GM15510 (cell line): ENCODE data around the gene BLOC1S1.
A peak's percentile ranks its signal among the peaks of the same experiment; 100 is the strongest.

Source experiments
- POLR2A ChIP-seq: IDR thresholded peaks from 3 replicates; pipeline ENCODE4 v1.6.1; 2011; ENCODE audit warnings: borderline replicate concordance; ENCODE audit not compliant: insufficient read length; ENCODE audit errors: extremely low read depth

BLOC1S1 gene

DNA sequence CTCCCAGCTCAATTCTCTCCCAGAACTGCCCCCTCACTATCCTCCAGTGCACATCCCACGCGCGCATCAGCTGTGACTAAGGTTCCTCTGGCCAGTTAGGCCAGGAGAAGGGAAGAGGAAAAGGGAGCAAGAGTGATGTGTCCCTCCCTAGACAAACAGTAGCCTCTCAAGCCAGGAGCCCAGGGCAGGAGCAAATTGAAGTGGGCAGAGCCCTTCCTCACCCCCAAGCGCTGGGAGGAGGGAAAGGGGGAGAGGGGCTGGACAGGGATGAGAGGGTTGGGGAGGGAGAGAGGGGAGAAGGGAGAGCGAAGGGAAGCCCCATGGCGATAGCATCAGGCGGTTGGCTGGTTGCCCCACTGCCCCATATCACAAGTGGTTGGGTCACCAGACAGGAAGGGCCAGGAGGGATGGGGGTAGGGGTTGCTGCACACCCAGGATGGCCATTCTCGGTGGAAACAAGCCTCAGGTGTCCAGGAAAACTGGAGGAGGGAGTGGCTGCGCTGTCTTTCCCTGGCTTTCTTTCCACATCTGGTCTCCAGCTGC, 11.9 kb downstream of the BLOC1S1 start:
- no peak for TF ChIP-seq POLR2A

- TF ChIP-seq POLR2A: no peak
Observed at GRCh38 chr12:55728186-55728938, 12.5 kb downstream of the BLOC1S1 start.

- peak; percentile 53 for TF ChIP-seq POLR2A
Observed at GRCh38 chr12:55728939-55729818, 13.3 kb downstream of the BLOC1S1 start, which contains the start of gene CD63. TSS of gene CD63 (minus strand) at chr12:55729009. CDS start at chr12:55728341, 668 bp downstream.

DNA sequence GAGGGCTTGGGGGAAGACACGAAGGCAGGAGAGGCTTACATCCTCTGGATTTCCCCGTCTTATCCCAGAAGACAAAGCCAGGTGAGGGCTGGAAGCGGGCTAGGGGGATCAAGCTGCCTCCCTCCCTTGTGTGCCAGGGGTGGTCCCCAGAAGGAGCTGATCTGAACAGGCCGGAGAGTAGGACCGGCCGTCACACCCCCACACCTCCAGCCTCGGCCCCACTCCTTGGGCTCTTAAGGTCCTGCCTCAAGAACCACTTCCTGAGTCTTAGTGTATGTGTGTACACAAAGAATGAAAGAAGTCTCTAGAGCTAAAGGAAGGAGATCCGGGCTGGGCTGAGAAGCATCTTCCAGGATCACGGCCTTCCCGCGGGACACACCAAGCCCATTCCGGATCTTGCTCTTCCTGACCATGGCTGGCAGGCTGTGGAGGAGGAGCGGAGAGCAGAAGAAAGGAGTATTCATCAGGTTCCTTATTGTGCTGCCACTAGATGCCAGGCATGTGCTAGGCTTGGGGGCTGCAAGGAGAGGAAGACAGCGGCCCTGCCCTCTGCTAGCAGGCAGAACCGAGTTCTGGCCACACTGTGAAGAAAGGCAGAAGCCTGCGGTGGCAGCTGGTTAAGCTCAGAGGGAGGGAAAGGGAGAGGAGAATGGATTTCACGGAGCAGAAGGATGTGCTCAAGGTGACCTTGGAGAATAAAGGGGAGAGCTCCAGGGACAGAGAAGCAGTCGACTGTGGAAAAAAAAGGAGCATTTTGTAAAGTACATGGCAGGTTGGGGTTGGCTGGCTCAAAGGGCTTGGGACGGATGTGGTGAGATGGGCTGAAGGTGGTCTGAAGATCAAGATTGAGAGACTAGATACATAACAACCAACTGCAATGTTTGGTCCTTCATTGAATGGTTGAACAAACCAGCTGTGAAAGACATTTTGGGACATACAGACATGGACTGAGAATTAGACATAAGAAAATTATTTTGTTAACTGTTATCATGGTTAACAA, 14.3 kb downstream of the BLOC1S1 start:
- no peak for TF ChIP-seq POLR2A

DNA sequence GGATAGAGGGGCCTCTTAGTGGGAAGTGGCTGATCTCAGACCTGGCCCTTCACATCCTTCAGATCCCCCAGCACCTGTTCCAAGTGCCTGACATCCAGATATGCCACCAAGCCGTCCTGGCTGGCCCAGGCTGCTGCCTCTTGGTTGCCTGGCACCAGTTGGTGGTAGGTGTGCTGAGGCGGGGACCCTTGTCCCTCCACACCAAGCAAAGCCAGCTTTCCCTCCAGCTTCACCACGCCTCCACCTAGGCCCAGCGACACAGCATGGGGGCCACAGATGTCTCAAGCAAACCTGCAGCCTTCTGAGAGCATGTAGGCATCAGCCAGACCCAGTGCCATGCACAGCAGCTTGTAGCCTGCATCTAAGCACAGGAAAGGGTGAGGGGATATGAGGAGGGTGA, 16.4 kb downstream of the BLOC1S1 start:
- no peak for TF ChIP-seq POLR2A

GRCh38 chr12:55733021-55733555, 17.2 kb downstream of the BLOC1S1 start:
- no peak for TF ChIP-seq POLR2A

DNA sequence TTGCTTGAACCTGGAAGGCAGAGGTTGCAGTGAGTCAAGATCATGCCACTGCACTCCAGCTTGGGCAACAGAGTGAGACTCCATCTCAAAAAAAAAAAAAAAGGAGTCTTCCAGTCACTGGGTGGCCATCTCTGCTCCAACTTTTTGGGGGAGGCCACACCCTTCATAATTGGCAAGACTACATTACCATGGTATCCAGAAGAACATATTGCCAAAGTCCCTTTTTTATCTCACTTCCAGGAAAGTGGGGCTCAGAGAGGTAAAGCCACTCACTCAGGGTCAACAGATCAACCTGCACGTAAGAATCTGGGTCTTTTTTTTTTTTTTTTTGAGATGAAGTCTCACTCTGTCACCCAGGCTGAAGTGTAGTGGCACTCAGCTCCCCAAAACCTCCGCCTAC, 18.0 kb downstream of the BLOC1S1 start:
- TF ChIP-seq POLR2A: no peak

- no peak for TF ChIP-seq POLR2A
Observed at GRCh38 chr12:55734595-55734994, 18.7 kb downstream of the BLOC1S1 start.

DNA sequence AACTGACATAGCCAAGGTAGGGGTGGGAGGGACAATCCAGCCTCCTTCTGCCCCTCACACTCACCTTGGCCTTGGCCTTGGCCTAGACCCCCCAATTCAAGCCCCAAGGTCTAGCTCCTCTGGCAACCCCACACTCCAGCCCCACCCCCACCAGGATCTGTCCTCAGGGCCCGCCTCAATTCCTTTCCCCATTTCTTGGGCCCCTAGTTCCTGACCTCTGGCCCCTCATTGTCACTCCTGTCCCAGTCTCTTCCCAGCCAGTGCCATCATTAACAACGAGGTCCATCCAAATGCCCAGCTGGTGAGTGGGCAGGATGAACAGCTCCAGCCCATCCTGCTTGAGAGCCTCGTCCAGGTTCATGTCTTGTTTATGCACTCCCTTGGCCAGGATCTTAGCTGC, 20.2 kb downstream of the BLOC1S1 start:
- TF ChIP-seq POLR2A: no peak

DNA sequence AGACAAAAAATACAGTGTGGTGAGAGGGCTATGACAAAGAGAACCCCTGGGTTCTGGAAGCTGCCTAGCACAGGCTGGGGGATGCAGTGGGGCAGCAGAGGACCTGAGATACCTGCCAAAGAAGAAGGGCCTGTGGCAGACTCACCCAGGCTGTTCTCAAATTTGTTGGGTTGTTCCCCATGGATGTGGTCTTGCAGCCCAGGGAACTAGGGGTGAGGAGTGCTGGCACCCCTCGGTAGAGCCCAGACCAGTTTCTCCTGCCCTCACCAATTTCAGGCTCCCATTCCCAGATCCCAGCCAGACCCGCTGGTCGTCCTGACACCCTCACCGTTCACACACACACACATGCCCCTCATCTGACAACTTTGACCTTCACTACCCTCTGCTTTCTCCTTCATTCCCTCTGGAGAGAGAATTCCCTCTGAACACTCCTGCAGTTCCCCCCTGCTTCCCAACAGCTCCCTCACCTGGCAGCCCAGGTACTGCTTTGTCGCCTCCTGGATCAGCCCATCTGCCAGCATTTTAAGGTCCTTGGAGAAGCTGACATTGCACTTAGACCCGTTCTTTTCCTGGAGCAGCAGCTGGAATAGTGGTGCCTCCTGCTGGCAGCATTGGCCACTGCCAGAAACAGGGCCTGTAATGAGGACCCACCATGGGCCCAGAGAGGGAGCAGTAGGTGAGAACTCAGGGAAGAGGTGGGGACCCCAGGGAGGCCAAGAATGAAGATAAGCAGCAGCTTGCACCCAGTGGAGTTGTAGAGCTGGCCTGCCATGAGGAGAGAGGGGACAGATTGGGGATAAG, 21.1 kb downstream of the BLOC1S1 start:
- no peak for TF ChIP-seq POLR2A

- TF ChIP-seq POLR2A: no peak
Observed at GRCh38 chr12:55737581-55738122, 21.8 kb downstream of the BLOC1S1 start.

- no peak for TF ChIP-seq POLR2A
Observed at GRCh38 chr12:55738123-55739024, 22.5 kb downstream of the BLOC1S1 start.

GRCh38 chr12:55739025-55739378, 23.2 kb downstream of the BLOC1S1 start:
- no peak for TF ChIP-seq POLR2A
